HFFc6 (cell line): ENCODE data around the gene SERPINB6. TPM values are rescaled to one million over a fixed set of nuclear protein-coding genes. Genes with fewer than 3 reads are reported as not detected.
"Not testable (repeated sequence)": the region's sequence is repeated elsewhere in the genome, so short reads cannot be mapped to it uniquely, and the experiment has no call there.

ENCODE experiments used
- DNase-seq: peaks from one replicate; pipeline ENCODE4 v3.0.0-alpha.2; 2018
- H3K27ac Mint-ChIP-seq: 2 replicates; pipeline ENCODE4 v1.8.0; 2020; ENCODE audit warnings: mild to moderate bottlenecking, mixed read lengths
- H3K27me3 Mint-ChIP-seq: 2 replicates; pipeline ENCODE4 v1.8.0; 2021; ENCODE audit warnings: mild to moderate bottlenecking, moderate library complexity, mixed read lengths; ENCODE audit not compliant: insufficient read depth
- H3K36me3 Mint-ChIP-seq: 2 replicates; pipeline ENCODE4 v1.8.0; 2021; ENCODE audit warnings: low read depth, mixed read lengths
- H3K4me1 Mint-ChIP-seq: 2 replicates; pipeline ENCODE4 v1.8.0; 2020; ENCODE audit warnings: low read depth, mixed read lengths
- H3K4me3 Mint-ChIP-seq: 2 replicates; pipeline ENCODE4 v1.8.0; 2020; ENCODE audit warnings: mild to moderate bottlenecking, moderate library complexity, mixed read lengths
- H3K9me3 Mint-ChIP-seq: 2 replicates; pipeline ENCODE4 v1.8.0; 2020; ENCODE audit warnings: mild to moderate bottlenecking, mixed read lengths
- total RNA-seq, 6 experiments: library from RNA; stranded (reverse); fragmentation: NEBNext Ultra II Directional; extraction: Animal tissue kit (Norgen Biotek cat#: 25700); gene quantifications; 2 replicates in 1 of 6; 3 replicates in 5 of 6; pipeline ENCODE4 v1.2.3, GENCODE V29; 2021
- TF ChIP-seq, protein P1 (sequence below): fragments of 200-600 bp; sonication (generic); IDR thresholded peaks from 2 replicates; pipeline ENCODE4 v1.5.0; 2021; ENCODE audit warnings: antibody characterized with exemption, mild to moderate bottlenecking

SERPINB6 gene
- total RNA-seq, 6 experiments from 2014 or later: 109 to 142 (median 134) TPM

DNA sequence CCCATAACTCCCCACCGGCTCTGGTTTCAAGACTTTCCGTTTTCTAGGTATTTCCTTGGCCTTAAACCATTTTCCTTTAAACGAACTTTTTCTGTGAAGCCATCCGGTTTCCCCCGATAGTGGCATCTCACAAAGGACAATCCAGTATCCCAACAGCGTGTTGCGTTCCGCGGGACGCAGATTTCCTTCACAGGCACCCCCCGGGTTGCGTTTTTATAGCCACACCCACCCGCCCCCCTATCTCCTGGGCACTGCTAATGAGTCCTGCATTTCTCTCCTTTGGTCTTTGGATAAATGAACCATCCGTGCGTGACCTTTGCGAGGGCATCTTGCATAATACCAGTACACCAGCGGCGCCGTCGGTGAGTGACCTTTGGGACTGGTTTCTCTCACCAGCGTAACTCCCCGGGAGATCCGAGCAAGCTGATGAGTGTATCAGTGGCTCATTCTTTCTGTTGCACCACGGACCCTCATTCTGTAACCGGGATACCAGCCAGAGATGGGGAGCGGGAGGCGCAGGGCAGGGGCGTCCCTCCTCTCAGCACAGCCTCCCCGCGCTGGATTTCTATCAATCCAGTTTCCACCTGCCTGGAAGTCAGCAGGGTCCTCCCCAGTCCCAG, 27.7 kb upstream of the SERPINB6 start:
- TF ChIP-seq, protein P1, sequence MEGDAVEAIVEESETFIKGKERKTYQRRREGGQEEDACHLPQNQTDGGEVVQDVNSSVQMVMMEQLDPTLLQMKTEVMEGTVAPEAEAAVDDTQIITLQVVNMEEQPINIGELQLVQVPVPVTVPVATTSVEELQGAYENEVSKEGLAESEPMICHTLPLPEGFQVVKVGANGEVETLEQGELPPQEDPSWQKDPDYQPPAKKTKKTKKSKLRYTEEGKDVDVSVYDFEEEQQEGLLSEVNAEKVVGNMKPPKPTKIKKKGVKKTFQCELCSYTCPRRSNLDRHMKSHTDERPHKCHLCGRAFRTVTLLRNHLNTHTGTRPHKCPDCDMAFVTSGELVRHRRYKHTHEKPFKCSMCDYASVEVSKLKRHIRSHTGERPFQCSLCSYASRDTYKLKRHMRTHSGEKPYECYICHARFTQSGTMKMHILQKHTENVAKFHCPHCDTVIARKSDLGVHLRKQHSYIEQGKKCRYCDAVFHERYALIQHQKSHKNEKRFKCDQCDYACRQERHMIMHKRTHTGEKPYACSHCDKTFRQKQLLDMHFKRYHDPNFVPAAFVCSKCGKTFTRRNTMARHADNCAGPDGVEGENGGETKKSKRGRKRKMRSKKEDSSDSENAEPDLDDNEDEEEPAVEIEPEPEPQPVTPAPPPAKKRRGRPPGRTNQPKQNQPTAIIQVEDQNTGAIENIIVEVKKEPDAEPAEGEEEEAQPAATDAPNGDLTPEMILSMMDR: no peak
- Mint-ChIP-seq H3K9me3 (no peaks in the 10 kb centered on the region), H3K27me3 (no peaks in the 10 kb centered on the region), H3K4me3 (peak overlapping the region; percentile 89), H3K27ac (peak overlapping the region; percentile 74), H3K36me3 (no peaks in the 10 kb centered on the region), H3K4me1 (peaks cover 35% of the 10 kb centered on the region)
- peak; percentile 62 for DNase-seq

DNA sequence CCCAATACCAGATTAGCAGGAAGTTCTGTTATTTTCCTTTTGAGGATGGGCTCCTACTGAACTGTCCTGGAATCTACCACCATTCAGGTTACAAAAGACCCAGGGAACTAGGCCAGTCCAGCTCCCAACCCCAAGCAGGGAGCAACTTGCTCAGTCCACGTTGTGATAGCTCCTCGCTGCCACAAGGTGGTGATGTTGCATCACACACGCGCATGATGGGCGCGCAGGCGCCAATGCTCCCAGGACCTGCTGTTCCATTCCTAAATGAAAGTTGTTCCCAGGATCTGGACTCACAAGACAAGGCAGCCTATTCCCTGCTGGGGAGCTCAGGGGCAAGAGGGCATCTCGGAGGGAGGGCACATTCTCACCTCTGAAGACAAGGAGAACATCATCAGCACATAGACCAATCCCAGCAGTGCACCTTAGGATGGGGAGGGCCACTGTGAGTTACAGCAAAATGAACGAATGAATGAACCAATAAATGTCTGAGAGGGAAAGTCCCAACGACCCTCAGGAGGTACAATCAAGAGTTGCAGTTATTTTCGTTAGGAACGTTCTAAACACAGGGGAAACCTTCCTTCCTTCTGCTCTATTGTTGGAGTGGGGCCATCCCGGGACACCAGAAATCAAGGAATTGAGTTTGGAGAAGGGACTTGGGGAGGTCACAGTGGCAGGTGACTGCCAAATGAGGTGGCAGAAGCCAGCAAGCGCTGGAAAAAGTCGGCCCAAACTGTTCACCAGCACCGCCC, 27.1 kb upstream of the SERPINB6 start:
- Mint-ChIP-seq H3K4me3 (peak overlapping the region; percentile 89), H3K27ac (peak overlapping the region; percentile 74), H3K4me1 (peaks cover 35% of the 10 kb centered on the region)
- DNase-seq, H3K27me3 Mint-ChIP-seq, H3K36me3 Mint-ChIP-seq, H3K9me3 Mint-ChIP-seq: not testable (repeated sequence)
- TF ChIP-seq, protein P1: peak; percentile 81

DNA sequence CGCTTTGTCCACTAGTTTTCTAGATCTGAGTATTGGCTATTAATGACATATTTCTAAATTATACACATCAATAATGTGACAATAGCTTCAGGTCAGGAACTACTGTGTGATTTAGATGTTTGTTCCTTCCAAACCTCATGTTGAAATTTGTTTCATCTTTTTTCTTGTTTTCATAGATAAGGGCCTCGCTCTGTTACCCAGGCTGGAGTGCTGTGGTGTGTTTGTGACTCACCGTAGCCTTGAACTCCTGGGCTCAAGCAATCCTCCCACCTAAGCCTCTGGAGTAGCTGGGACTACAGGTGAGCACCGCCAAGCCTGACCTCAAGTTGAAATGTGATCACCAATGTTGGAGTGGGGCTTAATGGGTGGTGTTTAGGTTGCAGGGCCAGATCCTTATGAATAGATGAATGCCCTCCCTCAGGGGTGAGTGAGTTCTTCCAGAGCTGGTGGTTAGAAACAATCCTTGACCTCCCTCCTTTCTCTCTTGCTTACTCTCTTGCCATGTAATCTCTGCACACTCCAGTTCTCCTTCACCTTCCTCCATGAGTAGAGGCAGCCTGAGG, 22.5 kb upstream of the SERPINB6 start:
- Mint-ChIP-seq H3K4me3 (no peak overlapping the region), H3K27me3 (no peaks in the 10 kb centered on the region; the same call in 1 of the 2 replicates), H3K4me1 (peaks cover 22% of the 10 kb centered on the region), H3K27ac (no peak overlapping the region), H3K9me3 (no peaks in the 10 kb centered on the region), H3K36me3 (no peaks in the 10 kb centered on the region)
- DNase-seq: no peak
- TF ChIP-seq, protein P1: no peak

DNA sequence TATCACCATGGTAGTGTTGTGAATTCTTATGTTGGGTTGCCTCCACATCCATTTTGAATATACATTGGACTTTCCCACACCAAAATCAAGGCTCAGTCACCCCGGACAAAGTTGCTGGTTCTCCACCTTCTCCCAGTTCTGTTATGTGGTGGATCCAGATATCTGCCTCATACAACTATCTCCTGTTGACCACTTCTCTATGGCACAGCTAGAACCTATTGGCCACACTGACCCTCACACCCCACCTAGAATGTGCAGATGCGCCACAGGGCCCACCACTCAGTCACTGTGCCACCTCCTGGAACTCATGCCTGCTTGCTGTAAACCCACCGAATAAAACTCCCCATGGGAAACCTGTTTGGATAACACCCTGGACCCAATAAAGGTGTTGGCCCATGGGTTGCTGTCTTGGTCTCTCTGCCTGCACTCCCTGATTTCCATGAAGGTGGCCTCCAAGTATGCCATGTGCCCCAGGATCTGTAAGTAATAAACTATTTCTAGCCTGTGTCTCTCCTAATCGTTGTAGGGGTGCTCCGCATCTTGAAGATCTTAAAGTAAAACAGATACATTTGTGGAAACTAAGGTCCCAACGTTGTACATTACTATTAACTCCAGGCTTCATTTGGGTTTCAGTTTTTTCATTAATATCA, 21.1 kb upstream of the SERPINB6 start:
- peaks cover 24% of the 10 kb centered on the region for H3K4me1 Mint-ChIP-seq
- H3K4me3 Mint-ChIP-seq: no peak overlapping the region
- no peaks in the 10 kb centered on the region for H3K9me3 Mint-ChIP-seq
- TF ChIP-seq, protein P1: no peak
- no peaks in the 10 kb centered on the region for H3K36me3 Mint-ChIP-seq
- no peak overlapping the region for H3K27ac Mint-ChIP-seq
- H3K27me3 Mint-ChIP-seq: no peaks in the 10 kb centered on the region; the same call in 1 of the 2 replicates
- DNase-seq: no peak

DNA sequence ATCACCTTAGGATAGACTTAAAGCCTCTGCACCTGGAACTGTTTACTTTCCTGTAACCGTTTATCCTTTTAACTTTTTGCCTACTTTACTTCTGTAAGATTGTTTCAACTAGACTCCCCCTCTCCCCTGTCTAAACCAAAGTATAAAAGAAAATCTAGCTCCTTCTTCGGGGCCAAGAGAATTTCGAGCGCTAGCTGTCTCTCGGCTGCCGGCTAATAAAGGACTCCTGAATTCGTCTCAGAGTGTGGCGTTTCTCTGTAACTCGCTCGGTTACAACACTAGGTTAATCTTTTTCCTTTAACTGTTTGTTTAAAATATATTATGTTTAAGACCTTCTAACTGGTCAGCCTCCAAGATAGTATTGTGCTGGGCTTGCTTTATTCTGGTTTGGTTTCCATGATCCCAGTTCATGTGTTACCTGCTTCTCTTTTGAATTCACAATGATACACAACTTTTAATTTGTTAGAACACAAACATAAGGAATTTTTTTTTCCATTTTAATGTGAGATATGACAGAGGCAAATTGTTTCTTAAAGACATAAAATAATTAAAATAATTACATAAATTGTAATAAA, 19.7 kb upstream of the SERPINB6 start:
- H3K27ac Mint-ChIP-seq: peak overlapping the region; percentile 98
- H3K9me3 Mint-ChIP-seq: no peaks in the 10 kb centered on the region

More for the DNA sequence above, 19.7 kb upstream of the SERPINB6 start:
- DNase-seq: no peak
- TF ChIP-seq, protein P1: no peak
- H3K4me1 Mint-ChIP-seq: peaks cover 38% of the 10 kb centered on the region
- H3K36me3 Mint-ChIP-seq: no peaks in the 10 kb centered on the region
- peak overlapping the region; percentile 93 for H3K4me3 Mint-ChIP-seq
- H3K27me3 Mint-ChIP-seq: peaks cover 1% of the 10 kb centered on the region; the same call in 1 of the 2 replicates
